Measurements from ENCODE around the gene PSMG3. TPM values are rescaled to one million over a fixed set of nuclear protein-coding genes. Genes with fewer than 3 reads are reported as not detected.

The PSMG3 gene
- total and polyA plus RNA-seq, 2 donors from 2014 or later: 29.7 to 66.6 TPM

- Histone ChIP-seq H3K27ac (ENCODE audit: low read depth in 2 of 2, low read length in 2 of 2) (no peak overlapping the region), H3K9ac (ENCODE audit: low read length in 3 of 3) (no peak overlapping the region), H3K9me3 (ENCODE audit: control insufficient read depth in 2 of 3, insufficient read depth in 1 of 3, low read length in 3 of 3) (no peaks in the 10 kb centered on the region), H3K27me3 (ENCODE audit: control insufficient read depth, insufficient read depth, low read length) (peaks cover 5% of the 10 kb centered on the region), H3K4me3 (ENCODE audit: low read length in 3 of 3) (no peak overlapping the region), H3K4me1 (ENCODE audit: control insufficient read depth in 2 of 3, insufficient read depth in 2 of 3, low read depth in 1 of 3, low read length in 3 of 3) (no peaks in the 10 kb centered on the region), H3K36me3 (ENCODE audit: control insufficient read depth in 2 of 3, insufficient read depth in 3 of 3, low read length in 3 of 3) (no peaks in the 10 kb centered on the region)
- no peak for FAIRE-seq
- no peak for TF ChIP-seq CTCF (IDR thresholded peaks at IDR 0.05; ENCODE audit: borderline replicate concordance, extremely low read depth, insufficient read depth)
- DNase-seq: peak in 1 of 5 donors; percentile 51
- intact Hi-C loops (cut with DNase I): no loop called here
Observed at GRCh38 chr7:1595636-1596035, 25.8 kb upstream of the PSMG3 start.

- DNase-seq (no peak), FAIRE-seq (no peak)
- Histone ChIP-seq H3K27me3 (ENCODE audit: control insufficient read depth, insufficient read depth, low read length) (peaks cover 5% of the 10 kb centered on the region), H3K9me3 (ENCODE audit: control insufficient read depth in 2 of 3, insufficient read depth in 1 of 3, low read length in 3 of 3) (no peaks in the 10 kb centered on the region), H3K4me1 (ENCODE audit: control insufficient read depth in 2 of 3, insufficient read depth in 2 of 3, low read depth in 1 of 3, low read length in 3 of 3) (no peaks in the 10 kb centered on the region), H3K36me3 (ENCODE audit: control insufficient read depth in 2 of 3, insufficient read depth in 3 of 3, low read length in 3 of 3) (no peaks in the 10 kb centered on the region), H3K4me3 (ENCODE audit: low read length in 3 of 3) (no peak overlapping the region), H3K9ac (ENCODE audit: low read length in 3 of 3) (no peak overlapping the region), H3K27ac (ENCODE audit: low read depth in 2 of 2, low read length in 2 of 2) (no peak overlapping the region)
- TF ChIP-seq CTCF (IDR thresholded peaks at IDR 0.05; ENCODE audit: borderline replicate concordance, extremely low read depth, insufficient read depth): no peak
- intact Hi-C loops (cut with DNase I): no loop called here
Observed at GRCh38 chr7:1595027-1595426, 25.2 kb upstream of the PSMG3 start.

GRCh38 chr7:1593904-1594421, 24.1 kb upstream of the PSMG3 start:
- FAIRE-seq: no peak
- intact Hi-C loops (cut with DNase I): no loop called here
- Histone ChIP-seq H3K4me3 (ENCODE audit: low read length in 3 of 3) (no peak overlapping the region), H3K9me3 (ENCODE audit: control insufficient read depth in 2 of 3, insufficient read depth in 1 of 3, low read length in 3 of 3) (peaks cover 0 to 2% (median 0%) of the 10 kb centered on the region in 3 donors), H3K36me3 (ENCODE audit: control insufficient read depth in 2 of 3, insufficient read depth in 3 of 3, low read length in 3 of 3) (no peaks in the 10 kb centered on the region), H3K9ac (ENCODE audit: low read length in 3 of 3) (no peak overlapping the region), H3K27me3 (ENCODE audit: control insufficient read depth, insufficient read depth, low read length) (peaks cover 5% of the 10 kb centered on the region), H3K27ac (ENCODE audit: low read depth in 2 of 2, low read length in 2 of 2) (no peak overlapping the region), H3K4me1 (ENCODE audit: control insufficient read depth in 2 of 3, insufficient read depth in 2 of 3, low read depth in 1 of 3, low read length in 3 of 3) (no peaks in the 10 kb centered on the region)
- TF ChIP-seq CTCF (IDR thresholded peaks at IDR 0.05; ENCODE audit: borderline replicate concordance, extremely low read depth, insufficient read depth): no peak
- DNase-seq: no peak

Data from kidney (tissue), 14 donors.